ENCODE measurements around the gene TMEM150B. TPM values are rescaled to one million over a fixed set of nuclear protein-coding genes. Genes with fewer than 3 reads are reported as not detected.

The TMEM150B gene
- total RNA-seq, 3 donors from 2014 or later (not counting 1 experiment from before 2014, with no cell fraction given) = 0.87 to 2.1 TPM; not detected in 1

- WGBS (ENCODE audit: insufficient coverage) = 73% methylated on average over 19 of the region's 19 CpGs
- no peaks in the 10 kb centered on the region for H3K36me3 Mint-ChIP-seq
- no peak for DNase-seq
- H3K4me3 Mint-ChIP-seq = no peak overlapping the region
- Histone ChIP-seq H3K9me3 (ENCODE audit: control insufficient read depth, insufficient read depth, low read length) (no peaks in the 10 kb centered on the region), H3K27ac (ENCODE audit: low read length) (no peak overlapping the region), H3K36me3 (ENCODE audit: control insufficient read depth, insufficient read depth, low read length) (no peaks in the 10 kb centered on the region), H3K4me3 (ENCODE audit: low read length) (no peak overlapping the region), H3K4me1 (ENCODE audit: control insufficient read depth, insufficient read depth, low read length) (peaks cover 14% of the 10 kb centered on the region), H3K27me3 (ENCODE audit: control insufficient read depth, insufficient read depth, low read length) (peaks cover 19% of the 10 kb centered on the region)
- no peaks in the 10 kb centered on the region for H3K9me3 Mint-ChIP-seq
- H3K27ac Mint-ChIP-seq = no peak overlapping the region
- H3K27me3 Mint-ChIP-seq (ENCODE audit: low read depth in 2 of 2) = peaks cover 6 to 19% of the 10 kb centered on the region in 2 donors
- peaks cover 0 to 6% of the 10 kb centered on the region in 2 donors for H3K4me1 Mint-ChIP-seq
- no peak for ATAC-seq
- intact Hi-C loops (cut with micrococcal nuclease) = no loop called here
- TF ChIP-seq, protein P1, sequence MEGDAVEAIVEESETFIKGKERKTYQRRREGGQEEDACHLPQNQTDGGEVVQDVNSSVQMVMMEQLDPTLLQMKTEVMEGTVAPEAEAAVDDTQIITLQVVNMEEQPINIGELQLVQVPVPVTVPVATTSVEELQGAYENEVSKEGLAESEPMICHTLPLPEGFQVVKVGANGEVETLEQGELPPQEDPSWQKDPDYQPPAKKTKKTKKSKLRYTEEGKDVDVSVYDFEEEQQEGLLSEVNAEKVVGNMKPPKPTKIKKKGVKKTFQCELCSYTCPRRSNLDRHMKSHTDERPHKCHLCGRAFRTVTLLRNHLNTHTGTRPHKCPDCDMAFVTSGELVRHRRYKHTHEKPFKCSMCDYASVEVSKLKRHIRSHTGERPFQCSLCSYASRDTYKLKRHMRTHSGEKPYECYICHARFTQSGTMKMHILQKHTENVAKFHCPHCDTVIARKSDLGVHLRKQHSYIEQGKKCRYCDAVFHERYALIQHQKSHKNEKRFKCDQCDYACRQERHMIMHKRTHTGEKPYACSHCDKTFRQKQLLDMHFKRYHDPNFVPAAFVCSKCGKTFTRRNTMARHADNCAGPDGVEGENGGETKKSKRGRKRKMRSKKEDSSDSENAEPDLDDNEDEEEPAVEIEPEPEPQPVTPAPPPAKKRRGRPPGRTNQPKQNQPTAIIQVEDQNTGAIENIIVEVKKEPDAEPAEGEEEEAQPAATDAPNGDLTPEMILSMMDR (IDR thresholded peaks at IDR 0.05) = no peak
These were observed 40.8 kb upstream of the TMEM150B start for GRCh38 chr19:55365964-55366363.

GRCh38 chr19:55365245-55365644 is 40.1 kb upstream of the TMEM150B start:
- no peak overlapping the region for H3K4me3 ChIP-seq (ENCODE audit: low read length)
- no peak overlapping the region for H3K27ac ChIP-seq (ENCODE audit: low read length)
- Mint-ChIP-seq H3K9me3 (no peaks in the 10 kb centered on the region), H3K27me3 (ENCODE audit: low read depth in 2 of 2) (peaks cover 0 to 12% of the 10 kb centered on the region in 2 donors), H3K36me3 (no peaks in the 10 kb centered on the region), H3K4me3 (no peak overlapping the region), H3K27ac (no peak overlapping the region), H3K4me1 (peaks cover 0 to 6% of the 10 kb centered on the region in 2 donors)
- no peaks in the 10 kb centered on the region for H3K9me3 ChIP-seq (ENCODE audit: control insufficient read depth, insufficient read depth, low read length)
- peaks cover 13% of the 10 kb centered on the region for H3K4me1 ChIP-seq (ENCODE audit: control insufficient read depth, insufficient read depth, low read length)
- ATAC-seq (no peak), DNase-seq (no peak)
- intact Hi-C loops (cut with micrococcal nuclease) = no loop called here
- WGBS (ENCODE audit: insufficient coverage) = 87% methylated on average over 8 of the region's 8 CpGs
- TF ChIP-seq, protein P1 (IDR thresholded peaks at IDR 0.05) = no peak
- H3K27me3 ChIP-seq (ENCODE audit: control insufficient read depth, insufficient read depth, low read length) = peaks cover 13% of the 10 kb centered on the region
- H3K36me3 ChIP-seq (ENCODE audit: control insufficient read depth, insufficient read depth, low read length) = no peaks in the 10 kb centered on the region

- TF ChIP-seq, protein P1 (IDR thresholded peaks at IDR 0.05) = no peak
- intact Hi-C loops (cut with micrococcal nuclease) = no loop called here
- H3K27ac ChIP-seq (ENCODE audit: low read length) = no peak within 1 kb of the TSS
- H3K4me3 Mint-ChIP-seq = no peak within 1 kb of the TSS
- H3K36me3 Mint-ChIP-seq = no peaks in the 10 kb centered on the region
- no peaks in the 10 kb centered on the region for H3K27me3 ChIP-seq (ENCODE audit: control insufficient read depth, insufficient read depth, low read length)
- H3K9me3 ChIP-seq (ENCODE audit: control insufficient read depth, insufficient read depth, low read length) = no peaks in the 10 kb centered on the region
- no peak within 1 kb of the TSS for H3K4me3 ChIP-seq (ENCODE audit: low read length)
- peaks cover 0 to 8% of the 10 kb centered on the region in 2 donors for H3K27me3 Mint-ChIP-seq (ENCODE audit: low read depth in 2 of 2)
- ATAC-seq (no peak), DNase-seq (no peak)
- no peaks in the 10 kb centered on the region for H3K9me3 Mint-ChIP-seq
- H3K4me1 Mint-ChIP-seq = no peaks in the 10 kb centered on the region
- H3K27ac Mint-ChIP-seq = no peak within 1 kb of the TSS
- H3K36me3 ChIP-seq (ENCODE audit: control insufficient read depth, insufficient read depth, low read length) = no peaks in the 10 kb centered on the region
- WGBS (ENCODE audit: insufficient coverage) = 90% methylated on average over 27 of the region's 27 CpGs
- no peaks in the 10 kb centered on the region for H3K4me1 ChIP-seq (ENCODE audit: control insufficient read depth, insufficient read depth, low read length)
These were observed 38.0 kb upstream of the TMEM150B start, which contains the start of gene GARIN5B for GRCh38 chr19:55362990-55363716. GARIN5B (minus strand) TSS chr19:55363260; CDS start chr19:55363066, 194 bp downstream.

All from natural killer cell (primary cell).